HG03460 (cell line): ENCODE results near the gene ETV7.
"Not testable (repeated sequence)": the region's sequence is repeated elsewhere in the genome, so short reads cannot be mapped to it uniquely, and the experiment has no call there.

Experiments
- ATAC-seq: cut with Tn5 transposase; IDR thresholded peaks from one replicate; pipeline ENCODE4 v1.9.1; 2021; ENCODE audit not compliant: unreplicated experiment

Gene ETV7

DNA sequence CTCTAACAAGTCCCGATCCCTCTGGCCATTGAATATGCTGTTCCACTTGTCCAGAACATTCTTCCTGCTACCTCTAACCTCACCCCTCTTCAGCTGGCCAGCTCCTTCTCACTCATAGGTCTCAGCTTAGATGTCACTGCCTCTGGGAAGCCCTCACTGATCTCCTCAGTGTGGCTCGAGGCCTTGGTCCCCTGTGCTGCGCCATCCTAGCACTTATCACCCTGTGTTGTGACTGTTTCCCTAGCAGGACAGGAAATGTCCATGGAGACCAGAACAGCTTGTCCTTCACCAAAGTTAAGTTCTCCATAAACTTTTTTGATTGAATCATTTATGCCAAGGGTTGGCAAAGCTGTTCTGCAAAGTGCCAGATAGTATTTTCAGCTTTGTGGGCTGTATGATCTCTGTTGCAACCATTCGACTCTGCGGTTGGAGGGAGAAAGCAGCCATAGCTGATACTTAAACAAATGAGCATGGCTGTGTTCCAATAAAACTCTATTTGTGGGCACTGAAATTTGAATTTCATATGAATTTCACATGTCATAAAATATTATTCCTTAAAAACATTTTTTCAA lies 44.3 kb downstream of the ETV7 start:
- no peak for ATAC-seq

GRCh38 chr6:36340618-36341454 lies 46.6 kb downstream of the ETV7 start:
- no peak for ATAC-seq

GRCh38 chr6:36340306-36340617 lies 47.2 kb downstream of the ETV7 start:
- ATAC-seq = no peak

GRCh38 chr6:36339146-36339545 lies 48.3 kb downstream of the ETV7 start:
- ATAC-seq = no peak

DNA sequence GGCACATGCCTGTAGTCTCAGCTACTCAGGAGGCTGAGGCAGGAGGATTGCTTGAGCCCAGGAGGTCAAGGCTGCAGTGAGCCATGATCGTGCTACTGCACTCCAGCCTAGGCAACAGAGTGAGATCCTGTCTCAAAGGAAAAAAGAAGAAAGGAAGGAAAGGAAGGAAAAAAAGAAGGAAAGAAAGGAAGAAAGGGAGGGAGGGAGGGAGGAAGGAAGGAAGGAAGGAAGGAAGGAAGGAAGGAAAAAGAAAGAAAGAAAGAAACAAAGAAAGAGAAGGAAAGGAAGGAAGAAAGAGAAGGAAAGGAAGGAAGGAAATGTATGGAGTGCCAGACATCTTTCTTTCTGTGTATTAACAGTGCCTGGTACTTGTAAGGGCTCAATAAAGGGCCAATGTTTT lies 49.2 kb downstream of the ETV7 start:
- ATAC-seq = not testable (repeated sequence)

DNA sequence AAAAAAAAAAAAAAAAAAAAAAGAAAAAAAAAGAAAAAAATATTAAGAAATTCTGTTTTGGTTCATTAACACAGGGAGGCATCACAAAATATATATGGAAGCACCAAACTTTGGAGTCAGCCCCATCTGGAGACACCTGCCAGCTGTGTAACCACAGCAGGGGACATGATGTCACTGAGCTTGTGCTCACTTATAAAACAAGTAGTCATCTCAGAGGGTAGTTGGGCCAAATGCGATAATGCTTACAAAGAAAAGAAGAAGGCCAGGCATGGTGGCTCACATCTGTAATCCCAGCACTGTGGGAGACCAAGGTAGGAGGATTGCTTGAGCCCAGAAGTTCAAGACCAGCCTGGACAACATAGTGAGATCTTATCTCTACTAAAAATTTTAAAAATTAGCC lies 49.7 kb downstream of the ETV7 start:
- no peak for ATAC-seq

GRCh38 chr6:36336779-36337241 lies 50.7 kb downstream of the ETV7 start, which contains the start of gene BNIP5:
Gene BNIP5, minus strand, starts transcription at chr6:36336888. Its CDS starts 6,198 bp downstream, at chr6:36330690.
- ATAC-seq = no peak

DNA sequence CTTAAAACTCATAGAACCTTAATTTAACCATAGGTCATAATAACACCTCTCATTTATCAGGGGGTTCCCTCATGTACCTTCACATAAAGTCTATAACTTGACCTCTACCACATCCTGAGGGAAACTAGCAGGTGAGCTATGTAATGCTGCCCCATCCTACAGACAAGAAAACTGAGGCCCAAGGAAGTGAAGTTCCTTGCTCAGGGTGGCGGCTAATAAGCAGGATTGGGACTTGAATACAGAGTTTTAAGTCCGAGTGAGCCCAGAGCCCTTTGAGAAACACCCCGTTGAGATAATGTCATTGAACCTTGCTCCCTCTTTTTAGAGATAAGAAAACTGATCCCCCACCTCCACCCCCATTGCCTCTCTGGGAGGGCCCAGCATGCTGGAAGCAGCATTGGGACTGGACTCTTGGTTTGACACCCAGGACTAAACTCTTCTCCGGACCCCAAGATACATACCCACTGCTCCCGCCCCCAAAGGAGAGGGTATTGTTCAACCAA lies 51.2 kb downstream of the ETV7 start:
- no peak for ATAC-seq

DNA sequence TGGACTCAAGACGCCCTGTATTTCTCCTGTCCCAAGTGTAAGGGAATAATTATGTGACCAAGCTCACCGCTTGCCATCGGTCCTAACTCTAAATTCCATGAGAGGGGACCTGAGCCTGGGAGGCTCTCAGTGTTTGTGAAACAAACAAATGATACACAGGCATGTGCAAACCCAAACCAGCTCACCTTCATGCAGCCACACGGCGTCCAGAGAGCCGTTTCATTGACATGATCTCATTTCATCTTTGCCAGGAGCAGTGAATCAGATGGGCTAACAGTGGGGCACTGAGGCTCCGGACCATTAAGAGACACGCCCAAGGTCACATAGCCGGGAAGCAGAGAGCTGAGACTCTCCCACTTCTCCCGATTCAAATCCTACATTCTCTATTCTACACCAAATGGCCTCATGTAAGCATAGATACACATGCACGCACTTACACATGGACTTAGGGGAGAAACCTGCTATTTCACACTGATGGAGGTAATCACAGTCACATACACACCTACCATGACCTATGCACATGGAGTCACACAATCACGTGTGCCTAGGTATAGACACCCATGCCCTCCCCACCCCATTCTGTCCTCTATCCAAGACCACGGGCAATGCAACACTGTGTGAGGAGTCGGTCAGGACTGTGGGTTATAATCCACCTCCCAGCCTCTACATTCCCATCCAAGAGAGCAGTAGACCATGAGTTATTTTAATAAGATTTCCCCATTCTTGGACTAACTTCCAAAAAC lies 51.8 kb downstream of the ETV7 start:
- no peak for ATAC-seq

GRCh38 chr6:36334832-36335459 lies 52.5 kb downstream of the ETV7 start:
- no peak for ATAC-seq

DNA sequence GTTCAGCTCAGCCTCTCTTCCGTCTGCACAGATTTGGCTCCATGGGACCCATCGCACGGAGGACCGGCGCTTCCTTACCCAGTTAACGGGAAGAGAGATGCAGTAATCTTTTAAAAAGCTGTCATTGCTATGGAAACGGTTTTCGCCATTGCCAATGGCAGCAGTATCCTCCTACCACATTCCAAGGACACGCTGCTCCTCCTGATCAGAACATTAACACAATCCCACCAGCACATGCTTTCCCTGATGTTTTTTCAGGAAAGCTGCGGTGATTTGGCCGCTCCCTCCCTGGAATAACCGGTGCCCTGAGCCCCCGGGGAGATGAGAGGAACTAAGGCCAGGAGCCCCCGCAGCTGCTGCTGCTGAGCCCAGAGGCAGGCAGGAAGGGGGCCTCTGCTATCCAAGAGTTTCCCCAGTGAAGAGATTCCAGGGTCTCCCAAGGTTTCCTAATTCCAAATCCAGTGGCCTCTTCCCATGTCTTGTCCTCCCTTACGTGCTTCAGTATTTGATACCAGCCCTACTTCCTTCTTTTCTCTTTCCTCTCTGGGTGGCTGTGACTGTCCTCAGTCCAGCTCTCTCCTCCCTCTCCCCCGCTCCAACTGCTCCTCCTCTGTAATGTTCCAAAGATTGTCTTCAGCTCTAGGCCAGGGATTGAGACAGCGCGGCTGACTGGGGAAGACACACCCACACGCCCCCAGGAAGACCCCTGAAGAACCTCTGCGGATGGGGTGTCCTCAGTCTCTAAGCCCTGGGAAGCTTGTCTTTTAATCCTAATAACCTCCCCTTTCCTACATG lies 53.3 kb downstream of the ETV7 start:
- no peak for ATAC-seq

DNA sequence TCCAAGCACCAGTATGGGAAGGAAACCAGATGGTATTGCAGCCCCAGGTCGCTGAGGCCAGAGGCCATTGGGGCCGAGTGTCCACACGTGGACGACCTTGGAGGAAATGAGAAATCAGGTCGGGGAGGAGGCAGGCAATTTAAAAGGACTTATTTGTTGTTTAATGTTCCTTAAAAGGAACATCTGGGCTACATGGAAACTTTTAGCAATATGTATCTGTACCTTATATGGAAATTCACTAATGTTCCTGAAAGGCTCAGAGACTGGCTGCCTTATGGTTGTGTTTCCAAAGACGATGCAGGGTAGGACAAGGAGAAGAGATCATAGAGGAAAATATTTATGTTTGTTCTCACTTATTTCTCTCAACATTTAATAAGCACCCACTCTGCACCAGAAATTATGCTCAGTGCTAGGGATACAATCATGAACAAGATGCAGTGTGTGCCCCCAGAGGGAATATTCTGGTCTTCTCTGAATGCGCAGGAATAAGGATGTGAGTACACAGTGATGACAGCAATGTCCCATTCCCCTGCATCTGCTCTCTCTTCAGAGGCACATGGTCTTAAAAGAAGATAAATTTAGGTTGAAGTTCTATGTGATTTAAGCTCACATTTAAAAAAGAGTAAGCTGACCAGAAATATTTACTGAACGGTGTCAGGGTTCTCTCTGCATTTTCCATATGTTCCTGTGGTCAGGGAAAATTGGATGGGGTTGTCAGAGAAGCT lies 54.1 kb downstream of the ETV7 start:
- ATAC-seq = no peak

- ATAC-seq = no peak
Observed at GRCh38 chr6:36331381-36331780, 56.1 kb downstream of the ETV7 start.

- ATAC-seq = no peak
Observed at GRCh38 chr6:36330366-36330765, 57.1 kb downstream of the ETV7 start.

GRCh38 chr6:36329798-36330291 lies 57.6 kb downstream of the ETV7 start:
- no peak for ATAC-seq

GRCh38 chr6:36328600-36328999 lies 58.9 kb downstream of the ETV7 start:
- no peak for ATAC-seq

DNA sequence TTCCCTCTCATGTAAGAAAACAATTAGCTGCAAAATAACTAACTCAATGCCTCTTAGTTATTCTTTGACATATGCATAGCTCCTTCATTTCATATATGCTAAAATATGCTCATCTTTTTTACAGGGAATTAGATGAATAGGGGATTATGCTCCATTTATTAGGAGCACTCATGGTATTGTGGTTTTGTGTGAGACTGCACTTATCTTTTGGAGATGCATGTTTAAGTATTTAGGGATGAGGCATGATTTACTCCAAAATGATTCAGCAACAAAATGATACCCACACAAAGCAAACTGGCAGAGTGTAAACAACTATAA lies 59.6 kb downstream of the ETV7 start:
- no peak for ATAC-seq

- ATAC-seq = no peak
Observed at GRCh38 chr6:36327226-36327918, 60.1 kb downstream of the ETV7 start.

- ATAC-seq = no peak
Observed at GRCh38 chr6:36326356-36326995, 61.0 kb downstream of the ETV7 start.
